DLD1 (cell line): ENCODE results near the gene CDK5R1.
"Not testable (repeated sequence)": the region's sequence is repeated elsewhere in the genome, so short reads cannot be mapped to it uniquely, and the experiment has no call there.

Experiments used
- in situ Hi-C: cut with HindIII; loops from 2 replicates; pipeline ENCODE4 v1.10.0; 2017; ENCODE audit warnings: low sequenced_read_pairs

The CDK5R1 gene

DNA sequence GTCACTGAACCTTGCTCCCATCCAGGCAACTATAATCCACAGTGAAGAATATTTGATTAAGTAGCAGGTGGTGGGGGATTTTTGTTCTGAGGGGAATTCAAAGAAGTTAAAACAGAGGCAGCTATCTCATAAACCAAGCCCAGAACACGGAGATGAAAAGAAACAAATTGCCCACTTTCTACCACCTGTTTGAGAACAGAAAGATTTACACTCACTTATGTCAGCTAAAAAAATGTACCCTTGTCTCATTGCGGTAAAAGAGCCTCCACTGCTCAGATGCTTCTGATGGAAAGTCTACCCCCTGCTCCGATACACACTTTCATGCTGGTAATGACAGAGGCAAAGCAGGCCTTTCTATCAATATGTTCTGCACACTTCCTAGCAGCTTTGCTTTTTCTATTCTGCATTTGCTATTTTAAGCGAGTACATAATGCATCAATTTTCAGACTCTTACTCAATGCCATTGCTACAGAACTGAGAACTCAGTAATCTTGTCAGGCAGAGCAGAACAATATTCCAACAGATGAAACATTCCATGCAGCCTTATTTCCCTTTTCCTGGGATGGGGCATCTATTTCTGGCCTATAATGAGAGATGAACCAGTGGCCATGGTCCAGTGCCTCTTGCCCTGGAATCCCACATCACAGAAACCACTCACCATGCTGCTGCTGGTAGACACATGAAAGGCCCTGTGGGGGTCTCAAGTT lies 29.0 kb downstream of the CDK5R1 start:
- in situ Hi-C loops = no loop called here

GRCh38 chr17:32516450-32516849 lies 29.7 kb downstream of the CDK5R1 start:
- in situ Hi-C loops = no loop called here

- in situ Hi-C loops = no loop called here
Observed at GRCh38 chr17:32516940-32517701, 30.3 kb downstream of the CDK5R1 start.

- in situ Hi-C loops = no loop called here
Observed at GRCh38 chr17:32517982-32518381, 31.2 kb downstream of the CDK5R1 start.

- in situ Hi-C loops = no loop called here
Observed at GRCh38 chr17:32518646-32519227, 31.9 kb downstream of the CDK5R1 start.

DNA sequence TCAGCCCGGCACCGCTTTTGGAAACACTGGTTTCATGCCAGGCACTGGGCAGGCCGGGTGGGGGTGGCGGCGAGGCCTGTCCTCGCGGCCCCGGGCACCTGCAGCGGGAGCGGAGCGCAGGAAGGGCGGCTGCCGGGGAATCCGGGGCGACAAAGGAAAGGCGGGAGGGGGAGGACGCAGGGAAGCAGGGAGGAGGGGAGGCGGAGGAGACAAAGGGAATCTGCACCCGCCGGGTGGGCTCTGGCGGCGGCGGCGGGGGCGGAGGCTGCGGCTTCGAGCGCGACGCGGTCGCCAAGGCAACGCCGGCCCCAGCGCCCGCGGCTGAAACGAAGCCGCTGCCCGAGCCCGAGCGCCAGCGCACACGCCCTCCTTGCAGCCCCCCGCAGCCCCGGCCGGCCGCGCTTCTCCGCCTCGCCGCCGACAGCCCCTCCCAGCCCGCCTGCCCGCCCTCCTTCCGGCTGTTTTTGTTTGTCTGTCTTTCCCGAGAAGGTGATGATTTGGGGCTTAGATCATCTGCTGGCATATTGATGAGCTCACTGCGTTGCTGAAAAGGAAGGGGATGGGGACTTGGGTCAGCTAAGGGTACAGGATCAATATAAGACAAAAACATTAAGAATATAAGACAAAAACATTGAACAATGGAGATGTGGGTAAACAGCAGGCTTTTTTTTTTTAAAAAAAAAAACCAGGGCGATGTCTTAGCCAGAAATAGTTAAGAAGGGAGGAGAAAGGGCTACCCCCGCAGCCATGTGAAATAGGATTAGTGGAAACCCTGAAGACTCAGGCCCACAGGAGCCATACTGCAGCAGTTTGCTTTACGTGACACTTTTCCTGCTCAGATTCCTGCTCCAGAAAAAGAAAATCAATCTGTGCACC lies 32.7 kb downstream of the CDK5R1 start:
- in situ Hi-C loops = no loop called here

GRCh38 chr17:32520104-32520701 lies 33.4 kb downstream of the CDK5R1 start:
- in situ Hi-C loops = no loop called here

DNA sequence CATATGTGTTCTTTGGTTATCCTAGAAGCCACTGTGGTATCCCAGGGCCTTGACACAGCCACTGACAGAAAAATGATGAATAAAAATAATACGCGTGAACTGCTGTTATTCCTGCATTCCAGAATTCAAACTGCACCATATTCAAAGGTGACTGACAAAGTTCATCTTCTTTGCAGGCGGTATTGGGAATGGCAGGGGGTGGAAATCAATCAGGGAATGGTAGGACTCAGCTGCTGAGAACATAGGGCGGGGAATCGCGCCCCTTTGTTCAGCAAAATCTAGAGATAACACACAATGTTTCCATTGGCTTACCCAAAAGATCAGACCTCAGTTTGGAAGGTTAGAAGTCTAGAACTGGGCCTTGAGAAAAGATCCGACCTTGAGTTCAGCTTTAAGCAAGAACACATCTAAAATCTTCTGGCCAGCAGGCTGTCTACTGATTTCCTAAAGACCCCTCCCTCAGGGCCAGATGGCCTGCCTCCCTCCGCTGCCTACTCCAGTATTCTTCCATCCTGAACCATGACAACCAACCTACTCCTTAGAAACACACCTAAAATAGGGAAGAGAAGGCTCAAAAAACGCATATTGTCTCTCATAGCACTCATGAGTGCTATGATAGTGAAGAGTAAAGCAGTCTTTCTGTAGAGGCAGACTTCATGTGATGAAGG lies 34.1 kb downstream of the CDK5R1 start:
- in situ Hi-C loops = no loop called here

DNA sequence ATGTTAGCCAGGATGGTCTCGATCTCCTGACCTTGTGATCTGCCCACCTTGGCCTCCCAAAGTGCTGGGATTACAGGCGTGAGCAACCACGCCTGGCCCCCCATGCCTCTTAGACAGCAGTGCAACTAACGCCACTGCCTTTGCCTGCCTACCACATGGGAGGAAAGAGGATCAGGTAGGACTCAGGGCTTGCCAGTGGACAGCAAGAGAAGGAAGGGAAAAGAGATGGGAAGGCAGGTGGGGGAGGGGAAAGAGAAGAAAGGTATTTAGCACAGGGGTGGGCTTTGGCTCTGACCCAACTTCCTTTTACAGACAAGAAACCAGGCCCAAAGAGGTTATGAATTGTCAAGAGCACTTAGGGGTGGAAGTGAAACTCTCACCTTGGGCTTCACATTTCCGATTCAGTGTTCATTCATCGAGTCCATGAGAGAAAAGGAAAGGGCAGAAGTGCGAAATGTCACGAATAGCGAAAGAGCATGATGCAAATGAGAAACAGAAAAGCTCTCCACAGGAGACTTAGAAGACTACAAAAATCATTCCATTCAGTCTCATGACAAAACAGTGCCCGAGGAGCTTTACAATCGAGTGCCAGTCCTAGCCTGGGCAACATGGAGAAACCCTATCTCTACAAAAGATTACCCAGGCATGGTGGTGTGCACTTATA lies 36.4 kb downstream of the CDK5R1 start:
- in situ Hi-C loops = no loop called here

GRCh38 chr17:32523827-32524552 lies 37.2 kb downstream of the CDK5R1 start:
- in situ Hi-C loops = no loop called here

DNA sequence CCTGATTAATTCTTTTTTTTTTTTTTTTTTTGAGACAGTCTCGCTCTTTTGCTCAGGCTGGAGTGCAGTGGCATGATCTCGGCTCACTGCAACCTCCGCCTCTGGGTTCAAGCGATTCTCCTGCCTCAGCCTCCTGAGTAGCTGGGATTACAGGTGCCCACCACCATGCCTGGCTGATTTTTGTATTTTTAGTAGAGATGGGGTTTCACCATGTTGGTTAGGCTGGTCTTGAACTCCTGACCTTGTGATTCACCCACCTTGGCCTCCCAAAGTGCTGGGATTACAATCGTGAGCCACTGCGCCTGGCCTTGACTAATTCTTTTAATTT lies 37.7 kb downstream of the CDK5R1 start:
- in situ Hi-C loops = not testable (repeated sequence)

- in situ Hi-C loops = no loop called here
Observed at GRCh38 chr17:32525122-32525521, 38.3 kb downstream of the CDK5R1 start.

DNA sequence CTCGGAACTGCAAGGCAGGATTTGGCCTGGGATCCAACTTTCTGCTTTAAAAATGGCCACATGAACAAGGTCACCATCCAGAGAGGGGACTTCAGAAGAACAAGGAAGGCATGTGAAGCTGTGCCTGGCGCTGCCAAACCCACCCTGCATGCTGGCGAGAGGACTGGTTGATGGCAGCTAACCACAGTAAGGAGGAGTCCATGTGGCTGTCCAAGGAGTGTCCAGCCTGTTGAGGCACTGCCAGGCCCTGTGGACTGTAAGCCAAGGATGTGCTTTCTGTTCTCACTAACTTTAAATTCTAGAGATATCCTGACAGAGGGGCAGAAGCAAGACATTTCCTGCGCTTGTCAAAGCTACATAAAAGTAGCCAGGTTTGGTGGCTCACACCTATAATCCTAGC lies 40.4 kb downstream of the CDK5R1 start:
- in situ Hi-C loops = no loop called here

DNA sequence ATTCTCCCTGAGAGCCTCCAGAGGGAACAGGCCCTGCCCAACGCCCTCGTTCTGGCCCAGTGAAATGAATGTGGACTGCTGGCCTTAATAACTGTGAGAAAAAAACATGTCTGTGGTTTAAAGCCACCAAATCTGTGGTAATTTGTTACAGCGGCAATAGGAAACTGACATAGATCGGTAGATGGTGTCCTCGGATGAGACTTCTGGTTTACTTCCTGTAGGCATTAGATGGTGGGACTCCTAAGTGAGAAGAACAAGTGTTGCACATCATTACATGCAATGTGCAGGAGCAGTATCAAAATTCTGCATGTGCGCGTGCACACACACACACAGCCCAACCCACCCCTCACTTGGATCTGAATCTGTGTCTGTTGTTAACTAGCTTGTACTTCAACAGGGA lies 42.0 kb downstream of the CDK5R1 start:
- in situ Hi-C loops = no loop called here

DNA sequence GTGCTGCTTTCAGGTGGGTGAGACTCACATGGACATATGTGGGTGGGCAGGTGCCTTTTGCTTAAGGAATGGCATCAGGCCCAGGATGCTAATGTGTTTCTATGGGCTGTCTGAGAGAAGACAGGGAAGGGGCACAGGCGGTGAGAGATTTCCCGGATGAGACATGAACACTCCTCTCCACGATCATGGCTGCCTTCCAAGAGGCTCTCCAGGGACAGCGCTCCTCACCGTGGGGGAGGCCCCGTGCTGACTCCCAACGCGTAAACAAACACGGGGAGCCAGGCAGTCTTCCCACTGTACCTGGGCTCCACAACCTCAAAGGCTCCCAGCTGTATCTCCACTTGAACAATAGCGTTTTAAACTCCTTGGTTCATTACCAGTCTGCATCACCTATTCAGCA lies 42.8 kb downstream of the CDK5R1 start:
- in situ Hi-C loops = no loop called here

DNA sequence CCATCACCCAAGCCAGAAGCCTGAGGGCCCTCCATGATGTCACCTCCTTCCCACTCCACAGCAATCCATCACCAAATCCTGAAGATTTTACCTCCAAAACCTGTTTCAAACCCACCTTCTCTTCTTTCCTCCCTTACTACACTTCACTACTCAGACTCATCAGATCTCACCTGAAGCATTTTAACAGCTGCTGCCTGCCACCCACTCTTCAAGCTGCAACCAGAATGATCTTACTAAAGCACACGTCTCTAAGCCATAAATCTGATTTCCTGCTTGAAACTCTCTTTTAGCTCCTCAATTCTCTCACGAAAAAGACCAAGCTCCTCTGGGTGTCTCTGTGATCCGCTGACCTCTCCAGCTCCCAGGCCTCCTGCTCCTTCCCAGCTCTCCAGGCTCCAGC lies 46.5 kb downstream of the CDK5R1 start:
- in situ Hi-C loops = no loop called here

- in situ Hi-C loops = no loop called here
Observed at GRCh38 chr17:32536736-32537643, 50.2 kb downstream of the CDK5R1 start.
